Cardiac fibroblast (primary cell): ENCODE results near the gene AMHR2.
"Not testable (repeated sequence)": the region's sequence is repeated elsewhere in the genome, so short reads cannot be mapped to it uniquely, and the experiment has no call there.

ENCODE experiments used
- DNase-seq, 2 donors: peaks; one replicate each; pipeline versions ENCODE4 v3.0.0 to v3.0.0-alpha.2; 2010; ENCODE audit warnings: low read depth in 2 of 2
- H3K4me3 ChIP-seq, 2 donors: replicated peaks in 1 of 2; 1 replicate in 1 of 2; 2 replicates in 1 of 2; pipeline ENCODE4 v1.5.1; 2011; ENCODE audit warnings: low read depth in 2 of 2, low read length in 2 of 2, mild to moderate bottlenecking in 2 of 2, moderate library complexity in 1 of 2
- CTCF ChIP-seq: IDR thresholded peaks from one replicate; pipeline ENCODE4 v1.5.1; 2011; ENCODE audit warnings: low read depth, mild to moderate bottlenecking, low read length, inconsistent platforms

Gene AMHR2

GRCh38 chr12:53418221-53418620 is 5.4 kb upstream of the AMHR2 start:
- no peak for DNase-seq
- TF ChIP-seq CTCF = no peak

GRCh38 chr12:53419756-53420155 is 3.9 kb upstream of the AMHR2 start:
- H3K4me3 ChIP-seq = no peak overlapping the region
- no peak for TF ChIP-seq CTCF

More at GRCh38 chr12:53418221-53418620, 5.4 kb upstream of the AMHR2 start:
- H3K4me3 ChIP-seq = no peak overlapping the region

GRCh38 chr12:53422247-53422646 is 1.4 kb upstream of the AMHR2 start:
- DNase-seq, H3K4me3 ChIP-seq: not testable (repeated sequence)

More at GRCh38 chr12:53419756-53420155, 3.9 kb upstream of the AMHR2 start:
- DNase-seq = no peak

GRCh38 chr12:53424626-53425514 is 1.2 kb downstream of the AMHR2 start:
- DNase-seq = peak in 1 of 2 donors; percentile 56
- no peak for TF ChIP-seq CTCF
- no peak overlapping the region for H3K4me3 ChIP-seq

GRCh38 chr12:53425515-53426150 is 2.0 kb downstream of the AMHR2 start:
- no peak for TF ChIP-seq CTCF
- no peak for DNase-seq
- H3K4me3 ChIP-seq = no peak overlapping the region

- no peak overlapping the region for H3K4me3 ChIP-seq
- TF ChIP-seq CTCF = no peak
- DNase-seq = peak; percentile 33 to 94
Observed at GRCh38 chr12:53427905-53428594, 4.4 kb downstream of the AMHR2 start.

GRCh38 chr12:53428741-53429140 is 5.1 kb downstream of the AMHR2 start:
- no peak for DNase-seq
- TF ChIP-seq CTCF = no peak
- H3K4me3 ChIP-seq = no peak overlapping the region
